A673 (cell line): ENCODE measurements around the gene CCT8. TPM values are rescaled to one million over a fixed set of nuclear protein-coding genes. Genes with fewer than 3 reads are reported as not detected.

Experiments
- BruUV-seq: library from RNA; stranded (reverse); fragments of 400-500 nt; replicated peaks from 2 replicates; lab custom pipeline; 2021; lab: Mats Ljungman, UMichigan
- CTCF ChIA-PET: fragments of 300-600 bp; sonication (Branson Sonifier 250); formaldehyde crosslinking; loops from one replicate; lab custom pipeline; 2022; ENCODE audit warnings: antibody characterized with exemption; lab: Charles Lee
- POLR2A ChIA-PET: fragments of 300-600 bp; sonication (Branson Sonifier 250); formaldehyde crosslinking; loops from one replicate; lab custom pipeline; 2022; ENCODE audit warnings: antibody characterized with exemption; ENCODE audit not compliant: low non-redundant PET; lab: Charles Lee
- DNase-seq: peaks from one replicate; pipeline ENCODE4 v3.0.0-alpha.2; 2015; ENCODE audit warnings: low spot score
- H3K27ac ChIP-seq: fragments of 200-600 bp; sonication (generic); 2 replicates; pipeline ENCODE4 v1.5.1; 2016; ENCODE audit warnings: mixed run types, low read depth, mild to moderate bottlenecking, mixed read lengths, antibody characterized with exemption, low read length; ENCODE audit not compliant: poor library complexity, severe bottlenecking
- H3K27me3 ChIP-seq: fragments of 200-600 bp; sonication (generic); replicated peaks from 2 replicates; pipeline ENCODE4 v1.6.1; 2017; ENCODE audit warnings: mixed run types, low read depth, mild to moderate bottlenecking, mixed read lengths, antibody characterized with exemption, low read length; ENCODE audit not compliant: insufficient read depth, poor library complexity
- H3K36me3 ChIP-seq: fragments of 200-600 bp; sonication (generic); 2 replicates; pipeline ENCODE4 v1.6.1; 2016; ENCODE audit warnings: mixed run types, mild to moderate bottlenecking, mixed read lengths, antibody characterized with exemption, low read length; ENCODE audit not compliant: insufficient read depth, poor library complexity, severe bottlenecking
- H3K4me1 ChIP-seq: fragments of 200-600 bp; sonication (generic); 2 replicates; pipeline ENCODE4 v1.6.1; 2017; ENCODE audit warnings: mixed run types, mild to moderate bottlenecking, mixed read lengths, antibody characterized with exemption, low read length; ENCODE audit not compliant: insufficient read depth, poor library complexity, severe bottlenecking
- H3K4me3 ChIP-seq: fragments of 200-600 bp; sonication (generic); 2 replicates; pipeline ENCODE4 v1.5.1; 2016; ENCODE audit warnings: low read depth, mixed run types, mild to moderate bottlenecking, mixed read lengths, low read length; ENCODE audit not compliant: poor library complexity, severe bottlenecking
- H3K9me3 ChIP-seq: fragments of 200-600 bp; sonication (generic); 2 replicates; pipeline ENCODE4 v1.6.1; 2016; ENCODE audit warnings: mixed run types, low read depth, mild to moderate bottlenecking, mixed read lengths, antibody characterized with exemption, low read length; ENCODE audit not compliant: poor library complexity, severe bottlenecking
- EZH2 ChIP-seq: fragments of 200-600 bp; sonication (generic); IDR thresholded peaks from 2 replicates; pipeline ENCODE4 v1.6.1; 2017; ENCODE audit warnings: borderline replicate concordance, low read depth, mild to moderate bottlenecking, mixed read lengths, antibody characterized with exemption, low read length; ENCODE audit not compliant: poor library complexity, severe bottlenecking
- intact Hi-C: fragments of 100-400 bp; cut with micrococcal nuclease; formaldehyde crosslinking; loops from one replicate; pipeline ENCODE4 v1.10.0; 2022; ENCODE audit not compliant: unreplicated experiment
- total RNA-seq: library from RNA; stranded (reverse); gene quantifications from 2 replicates; pipeline ENCODE4 v1.2.3, GENCODE V29; 2021
- TF ChIP-seq, protein P1 (sequence below): fragments of 300-800, 200-600 bp; sonication (generic); conservative IDR thresholded peaks from 2 replicates; pipeline ENCODE4 v1.5.1; 2017; ENCODE audit warnings: low read depth, mild to moderate bottlenecking, antibody characterized with exemption, low read length, moderate library complexity, mixed read lengths

The CCT8 gene
- total RNA-seq, 1 experiment from 2014 or later, result 415 TPM

DNA sequence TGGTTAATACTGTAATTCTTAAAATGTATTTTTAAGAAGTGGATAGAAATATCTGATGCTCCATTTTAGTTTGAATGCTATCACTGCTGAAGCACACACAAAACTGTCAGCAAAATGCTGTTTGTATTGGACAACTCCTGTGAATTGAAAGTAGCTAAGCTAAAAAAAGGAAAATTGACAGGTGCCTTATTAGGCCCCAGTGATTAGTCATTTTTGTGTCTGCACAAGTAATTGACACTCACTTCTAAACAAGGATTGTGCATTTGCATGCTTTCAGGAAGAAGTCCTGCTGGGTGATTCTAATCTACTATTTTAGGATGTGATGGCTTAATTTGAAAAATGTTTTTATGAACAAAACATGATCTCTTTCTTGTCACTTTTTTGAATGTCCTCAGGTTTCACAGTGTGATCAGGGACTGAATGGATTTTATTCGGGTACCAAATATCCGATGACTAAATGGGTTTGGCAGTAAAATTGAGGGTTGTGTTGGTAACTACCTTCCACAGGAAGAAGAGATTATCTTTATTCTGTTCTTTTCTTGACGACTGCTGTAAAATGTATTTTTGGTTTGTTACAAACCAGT is 44.0 kb upstream of the CCT8 start:
- peak; percentile 92 for DNase-seq
- H3K27me3 ChIP-seq, result no peaks in the 10 kb centered on the region
- H3K36me3 ChIP-seq, result no peaks in the 10 kb centered on the region
- CTCF ChIA-PET, result interaction anchor here (0.7 kb wide), 1 partner anchor 28 kb away, joined by 3 read pairs; no protein-coding TSS in a partner anchor
- no peak for TF ChIP-seq EZH2
- TF ChIP-seq, protein P1, sequence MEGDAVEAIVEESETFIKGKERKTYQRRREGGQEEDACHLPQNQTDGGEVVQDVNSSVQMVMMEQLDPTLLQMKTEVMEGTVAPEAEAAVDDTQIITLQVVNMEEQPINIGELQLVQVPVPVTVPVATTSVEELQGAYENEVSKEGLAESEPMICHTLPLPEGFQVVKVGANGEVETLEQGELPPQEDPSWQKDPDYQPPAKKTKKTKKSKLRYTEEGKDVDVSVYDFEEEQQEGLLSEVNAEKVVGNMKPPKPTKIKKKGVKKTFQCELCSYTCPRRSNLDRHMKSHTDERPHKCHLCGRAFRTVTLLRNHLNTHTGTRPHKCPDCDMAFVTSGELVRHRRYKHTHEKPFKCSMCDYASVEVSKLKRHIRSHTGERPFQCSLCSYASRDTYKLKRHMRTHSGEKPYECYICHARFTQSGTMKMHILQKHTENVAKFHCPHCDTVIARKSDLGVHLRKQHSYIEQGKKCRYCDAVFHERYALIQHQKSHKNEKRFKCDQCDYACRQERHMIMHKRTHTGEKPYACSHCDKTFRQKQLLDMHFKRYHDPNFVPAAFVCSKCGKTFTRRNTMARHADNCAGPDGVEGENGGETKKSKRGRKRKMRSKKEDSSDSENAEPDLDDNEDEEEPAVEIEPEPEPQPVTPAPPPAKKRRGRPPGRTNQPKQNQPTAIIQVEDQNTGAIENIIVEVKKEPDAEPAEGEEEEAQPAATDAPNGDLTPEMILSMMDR, result no peak
- intact Hi-C loops, result loop anchor here (1.0 kb wide), 1 partner anchor 28 kb away; no protein-coding TSS in a partner anchor
- peaks cover 17% of the 10 kb centered on the region for H3K4me1 ChIP-seq
- POLR2A ChIA-PET, result no interaction called here
- H3K9me3 ChIP-seq, result no peaks in the 10 kb centered on the region
- BruUV-seq, result no TSS peak
- no peak overlapping the region for H3K27ac ChIP-seq
- H3K4me3 ChIP-seq, result no peak overlapping the region

DNA sequence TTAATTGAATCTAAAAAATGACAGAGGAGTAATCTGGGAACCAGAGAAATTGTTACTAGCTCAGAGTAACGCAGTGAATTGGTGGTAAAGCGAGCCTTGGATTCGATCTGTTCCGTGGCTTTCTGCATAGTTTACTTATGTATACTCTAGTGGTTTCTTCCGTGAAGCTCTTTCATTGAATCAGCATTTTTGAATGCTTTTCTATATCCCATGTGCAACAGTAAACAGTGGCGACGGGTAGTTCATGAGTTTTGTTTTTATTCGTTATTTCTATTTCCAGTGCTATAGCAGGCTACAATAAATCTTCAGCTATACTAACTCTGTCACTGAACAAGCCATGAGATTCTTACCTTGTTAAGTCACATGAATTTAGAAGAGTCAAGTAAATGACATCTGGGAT is 42.5 kb upstream of the CCT8 start:
- DNase-seq, result no peak
- POLR2A ChIA-PET, result no interaction called here
- Histone ChIP-seq H3K36me3 (no peaks in the 10 kb centered on the region), H3K27ac (no peak overlapping the region), H3K4me1 (peaks cover 17% of the 10 kb centered on the region), H3K27me3 (no peaks in the 10 kb centered on the region), H3K4me3 (no peak overlapping the region), H3K9me3 (no peaks in the 10 kb centered on the region)
- no TSS peak for BruUV-seq
- intact Hi-C loops, result no loop called here
- TF ChIP-seq, protein P1, result no peak
- TF ChIP-seq EZH2, result no peak
- CTCF ChIA-PET, result no interaction called here

DNA sequence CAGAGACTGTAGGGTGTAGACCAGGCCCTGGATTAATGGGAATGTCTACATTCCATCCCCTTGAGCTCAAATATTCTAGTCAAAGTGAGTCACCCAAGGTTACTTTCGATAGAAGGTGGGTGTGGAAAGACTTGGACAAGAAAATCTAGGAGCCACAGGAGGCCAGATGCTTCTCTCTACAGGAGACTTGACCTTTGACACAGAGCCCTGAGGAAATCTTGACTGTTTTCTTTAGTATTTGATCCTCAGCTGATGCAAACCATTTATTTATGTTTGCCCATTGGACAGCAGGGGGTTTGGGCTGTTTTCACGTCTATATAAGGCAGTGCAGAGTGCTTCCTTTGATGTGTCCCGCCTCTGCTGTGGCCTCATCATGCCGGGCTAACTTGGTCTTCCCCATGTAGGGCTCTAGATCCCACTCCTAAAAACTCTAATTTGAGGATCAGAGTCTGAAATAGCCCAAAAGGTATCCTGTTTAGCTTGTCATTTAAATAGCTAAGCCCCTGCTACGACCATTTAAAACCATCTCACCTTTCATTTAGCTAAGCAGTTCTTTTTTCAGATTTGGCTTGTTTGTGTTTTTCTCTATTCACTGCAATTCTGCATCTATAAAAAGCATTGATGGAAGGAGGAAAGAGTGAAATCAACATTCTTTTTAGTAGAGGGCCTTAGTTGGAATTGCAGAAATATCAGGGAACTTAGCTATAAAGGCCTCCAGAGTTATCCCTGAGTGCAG is 41.5 kb upstream of the CCT8 start:
- Histone ChIP-seq H3K4me1 (peaks cover 17% of the 10 kb centered on the region), H3K4me3 (no peak overlapping the region), H3K9me3 (no peaks in the 10 kb centered on the region), H3K27me3 (no peaks in the 10 kb centered on the region), H3K36me3 (no peaks in the 10 kb centered on the region), H3K27ac (no peak overlapping the region)
- ChIA-PET CTCF (no interaction called here), POLR2A (no interaction called here)
- TF ChIP-seq, protein P1, result no peak
- TF ChIP-seq EZH2, result no peak
- intact Hi-C loops, result no loop called here
- BruUV-seq, result no TSS peak
- DNase-seq, result no peak
